ENCODE data around the gene MEGF8.

DNA sequence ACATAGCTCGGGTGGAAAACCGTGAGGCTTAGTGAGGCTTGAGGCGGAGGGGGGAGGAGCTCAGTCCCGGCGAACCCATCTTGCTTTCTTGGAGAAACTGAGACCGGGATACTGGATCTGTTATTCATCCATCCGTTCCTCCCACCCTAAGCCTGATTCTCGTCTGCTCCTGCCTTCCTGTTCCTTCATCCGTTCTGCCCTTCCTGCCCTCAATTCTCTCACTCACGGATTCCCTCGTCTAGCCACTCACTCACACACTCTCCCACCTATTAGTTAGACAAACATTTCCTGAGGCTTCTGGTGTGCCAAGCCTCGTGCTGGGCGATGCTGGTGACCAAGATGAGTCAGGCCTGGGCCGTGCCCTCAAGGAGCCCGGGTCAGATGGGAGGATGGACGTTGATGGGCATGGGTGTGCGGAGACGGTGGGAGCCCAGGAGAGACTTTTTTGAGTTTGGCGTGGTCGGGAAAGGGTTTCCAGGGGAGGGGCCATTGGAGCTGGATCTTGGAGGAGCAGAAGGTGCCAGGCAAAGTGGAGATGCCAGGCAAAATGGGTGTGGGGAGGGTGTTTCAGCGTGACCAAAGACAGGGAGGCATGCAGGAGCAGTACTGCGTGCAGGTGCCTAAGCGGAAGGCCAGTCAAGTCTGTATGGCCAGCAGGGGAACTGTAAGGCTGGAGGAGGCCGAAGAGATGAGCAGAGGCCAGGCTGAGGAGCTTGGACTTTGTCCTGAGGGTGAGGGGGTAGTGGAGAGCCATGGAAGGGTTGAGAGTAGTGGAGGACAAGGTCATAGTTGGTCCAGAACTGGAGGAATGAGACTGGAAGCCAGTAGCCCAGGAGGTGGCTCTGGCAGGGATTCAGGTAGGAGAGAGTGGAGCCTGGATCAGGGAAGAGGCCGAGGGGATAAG is 72.1 kb downstream of the MEGF8 start:
- no peak for TF ChIP-seq EZH2 (IDR thresholded peaks at IDR 0.05; ENCODE audit: borderline replicate concordance, control insufficient read depth, low read depth, low read length)
- no peak for TF ChIP-seq EP300 (IDR thresholded peaks at IDR 0.05; ENCODE audit: borderline replicate concordance in 1 of 2, control insufficient read depth in 1 of 2, low read depth in 2 of 2, low read length in 2 of 2)
- TF ChIP-seq, protein P1, sequence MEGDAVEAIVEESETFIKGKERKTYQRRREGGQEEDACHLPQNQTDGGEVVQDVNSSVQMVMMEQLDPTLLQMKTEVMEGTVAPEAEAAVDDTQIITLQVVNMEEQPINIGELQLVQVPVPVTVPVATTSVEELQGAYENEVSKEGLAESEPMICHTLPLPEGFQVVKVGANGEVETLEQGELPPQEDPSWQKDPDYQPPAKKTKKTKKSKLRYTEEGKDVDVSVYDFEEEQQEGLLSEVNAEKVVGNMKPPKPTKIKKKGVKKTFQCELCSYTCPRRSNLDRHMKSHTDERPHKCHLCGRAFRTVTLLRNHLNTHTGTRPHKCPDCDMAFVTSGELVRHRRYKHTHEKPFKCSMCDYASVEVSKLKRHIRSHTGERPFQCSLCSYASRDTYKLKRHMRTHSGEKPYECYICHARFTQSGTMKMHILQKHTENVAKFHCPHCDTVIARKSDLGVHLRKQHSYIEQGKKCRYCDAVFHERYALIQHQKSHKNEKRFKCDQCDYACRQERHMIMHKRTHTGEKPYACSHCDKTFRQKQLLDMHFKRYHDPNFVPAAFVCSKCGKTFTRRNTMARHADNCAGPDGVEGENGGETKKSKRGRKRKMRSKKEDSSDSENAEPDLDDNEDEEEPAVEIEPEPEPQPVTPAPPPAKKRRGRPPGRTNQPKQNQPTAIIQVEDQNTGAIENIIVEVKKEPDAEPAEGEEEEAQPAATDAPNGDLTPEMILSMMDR (IDR thresholded peaks at IDR 0.05 in 2 of 3, conservative IDR thresholded peaks at IDR 0.05 in 1 of 3; ENCODE audit: control insufficient read depth in 2 of 3, extremely low read depth in 1 of 3, insufficient read depth in 1 of 3, low read depth in 3 of 3, low read length in 3 of 3) = no peak
- no peak for TF ChIP-seq MTA2 (IDR thresholded peaks at IDR 0.05; ENCODE audit: low read depth)
- no peak for TF ChIP-seq SPI1 (IDR thresholded peaks at IDR 0.05; ENCODE audit: borderline replicate concordance, insufficient read depth, low read depth, low read length)
- TF ChIP-seq POLR2A (IDR thresholded peaks at IDR 0.05; ENCODE audit: low read depth, low read length) = no peak
- no peak for TF ChIP-seq POU2F2 (IDR thresholded peaks at IDR 0.05; ENCODE audit: borderline replicate concordance, low read depth, low read length)
- no peak for TF ChIP-seq MYC (IDR thresholded peaks at IDR 0.05; ENCODE audit: insufficient read depth, insufficient read length, insufficient replicate concordance, low read length, severe bottlenecking)
- TF ChIP-seq YBX1 (IDR thresholded peaks at IDR 0.05) = no peak
- TF ChIP-seq TARDBP (IDR thresholded peaks at IDR 0.05; ENCODE audit: borderline replicate concordance) = no peak
- TF ChIP-seq NFYB (IDR thresholded peaks at IDR 0.05; ENCODE audit: insufficient read depth, low read depth, low read length) = no peak

Data from GM12878 (cell line).